ENCODE measurements around the gene KCNJ11.

Gene KCNJ11

GRCh38 chr11:17378655-17379054 is 9.8 kb downstream of the KCNJ11 start:
- no peak overlapping the region for H3K9ac ChIP-seq (ENCODE audit: low read depth, low read length)

GRCh38 chr11:17376493-17376892 is 12.0 kb downstream of the KCNJ11 start:
- Histone ChIP-seq H3K4me1 (ENCODE audit: insufficient read depth, low read length) (no peaks in the 10 kb centered on the region), H3K9ac (ENCODE audit: low read depth, low read length) (no peak overlapping the region), H3K36me3 (ENCODE audit: insufficient read depth, low read length) (no peaks in the 10 kb centered on the region; the same call in 1 of the 2 replicates), H3K9me3 (ENCODE audit: control insufficient read depth, insufficient read depth, low read length) (peaks cover 17% of the 10 kb centered on the region)

More at GRCh38 chr11:17378655-17379054, 9.8 kb downstream of the KCNJ11 start:
- Histone ChIP-seq H3K36me3 (ENCODE audit: insufficient read depth, low read length) (no peaks in the 10 kb centered on the region), H3K4me1 (ENCODE audit: insufficient read depth, low read length) (no peaks in the 10 kb centered on the region), H3K9me3 (ENCODE audit: control insufficient read depth, insufficient read depth, low read length) (peaks cover 4% of the 10 kb centered on the region)

GRCh38 chr11:17375547-17375946 is 12.9 kb downstream of the KCNJ11 start:
- Histone ChIP-seq H3K9me3 (ENCODE audit: control insufficient read depth, insufficient read depth, low read length) (peaks cover 20% of the 10 kb centered on the region), H3K4me1 (ENCODE audit: insufficient read depth, low read length) (no peaks in the 10 kb centered on the region), H3K9ac (ENCODE audit: low read depth, low read length) (no peak overlapping the region), H3K36me3 (ENCODE audit: insufficient read depth, low read length) (no peaks in the 10 kb centered on the region; the same call in 1 of the 2 replicates)

GRCh38 chr11:17371614-17372013 is 16.8 kb downstream of the KCNJ11 start:
- no peak overlapping the region for H3K9ac ChIP-seq (ENCODE audit: low read depth, low read length)
- no peaks in the 10 kb centered on the region for H3K4me1 ChIP-seq (ENCODE audit: insufficient read depth, low read length)
- no peaks in the 10 kb centered on the region; the same call in 1 of the 2 replicates for H3K36me3 ChIP-seq (ENCODE audit: insufficient read depth, low read length)
- peaks cover 25% of the 10 kb centered on the region for H3K9me3 ChIP-seq (ENCODE audit: control insufficient read depth, insufficient read depth, low read length)

GRCh38 chr11:17369684-17370243 is 18.7 kb downstream of the KCNJ11 start:
- H3K9me3 ChIP-seq (ENCODE audit: control insufficient read depth, insufficient read depth, low read length) = peaks cover 25% of the 10 kb centered on the region
- no peaks in the 10 kb centered on the region for H3K4me1 ChIP-seq (ENCODE audit: insufficient read depth, low read length)
- H3K9ac ChIP-seq (ENCODE audit: low read depth, low read length) = no peak overlapping the region
- H3K36me3 ChIP-seq (ENCODE audit: insufficient read depth, low read length) = no peaks in the 10 kb centered on the region; the same call in 1 of the 2 replicates

GRCh38 chr11:17369094-17369493 is 19.4 kb downstream of the KCNJ11 start:
- Histone ChIP-seq H3K4me1 (ENCODE audit: insufficient read depth, low read length) (no peaks in the 10 kb centered on the region), H3K36me3 (ENCODE audit: insufficient read depth, low read length) (no peaks in the 10 kb centered on the region; the same call in 1 of the 2 replicates), H3K9ac (ENCODE audit: low read depth, low read length) (no peak overlapping the region), H3K9me3 (ENCODE audit: control insufficient read depth, insufficient read depth, low read length) (peaks cover 25% of the 10 kb centered on the region)

- Histone ChIP-seq H3K9me3 (ENCODE audit: control insufficient read depth, insufficient read depth, low read length) (peaks cover 25% of the 10 kb centered on the region), H3K4me1 (ENCODE audit: insufficient read depth, low read length) (no peaks in the 10 kb centered on the region), H3K36me3 (ENCODE audit: insufficient read depth, low read length) (no peaks in the 10 kb centered on the region; the same call in 1 of the 2 replicates), H3K9ac (ENCODE audit: low read depth, low read length) (no peak overlapping the region)
These were observed 19.9 kb downstream of the KCNJ11 start for GRCh38 chr11:17368551-17368950.

- Histone ChIP-seq H3K9me3 (ENCODE audit: control insufficient read depth, insufficient read depth, low read length) (peaks cover 12% of the 10 kb centered on the region), H3K9ac (ENCODE audit: low read depth, low read length) (no peak overlapping the region)
These were observed 22.0 kb downstream of the KCNJ11 start for GRCh38 chr11:17366495-17366894.

GRCh38 chr11:17354601-17354991 is 33.9 kb downstream of the KCNJ11 start:
- no peaks in the 10 kb centered on the region for H3K9me3 ChIP-seq (ENCODE audit: control insufficient read depth, insufficient read depth, low read length)
- H3K4me1 ChIP-seq (ENCODE audit: insufficient read depth, low read length) = no peaks in the 10 kb centered on the region
- H3K9ac ChIP-seq (ENCODE audit: low read depth, low read length) = peak overlapping the region; percentile 66; the same call in 1 of the 2 replicates
- H3K36me3 ChIP-seq (ENCODE audit: insufficient read depth, low read length) = no peaks in the 10 kb centered on the region

More at GRCh38 chr11:17366495-17366894, 22.0 kb downstream of the KCNJ11 start:
- Histone ChIP-seq H3K36me3 (ENCODE audit: insufficient read depth, low read length) (no peaks in the 10 kb centered on the region), H3K4me1 (ENCODE audit: insufficient read depth, low read length) (no peaks in the 10 kb centered on the region)

GRCh38 chr11:17353821-17354600 is 34.4 kb downstream of the KCNJ11 start:
- no peaks in the 10 kb centered on the region for H3K36me3 ChIP-seq (ENCODE audit: insufficient read depth, low read length)
- no peaks in the 10 kb centered on the region for H3K4me1 ChIP-seq (ENCODE audit: insufficient read depth, low read length)
- no peaks in the 10 kb centered on the region for H3K9me3 ChIP-seq (ENCODE audit: control insufficient read depth, insufficient read depth, low read length)
- peak overlapping the region; percentile 66 for H3K9ac ChIP-seq (ENCODE audit: low read depth, low read length)

- Histone ChIP-seq H3K9ac (ENCODE audit: low read depth, low read length) (peak overlapping the region; percentile 66), H3K36me3 (ENCODE audit: insufficient read depth, low read length) (no peaks in the 10 kb centered on the region), H3K4me1 (ENCODE audit: insufficient read depth, low read length) (no peaks in the 10 kb centered on the region), H3K9me3 (ENCODE audit: control insufficient read depth, insufficient read depth, low read length) (no peaks in the 10 kb centered on the region)
These were observed 35.3 kb downstream of the KCNJ11 start for GRCh38 chr11:17352950-17353820.

GRCh38 chr11:17351510-17352176 is 36.8 kb downstream of the KCNJ11 start, which contains the start of gene NCR3LG1:
TSS of gene NCR3LG1 (plus strand) at chr11:17351800. CDS start at chr11:17351970, 170 bp downstream.
- Histone ChIP-seq H3K4me1 (ENCODE audit: insufficient read depth, low read length) (no peaks in the 10 kb centered on the region), H3K36me3 (ENCODE audit: insufficient read depth, low read length) (no peaks in the 10 kb centered on the region), H3K9ac (ENCODE audit: low read depth, low read length) (peak within 1 kb of the TSS; percentile 66), H3K9me3 (ENCODE audit: control insufficient read depth, insufficient read depth, low read length) (no peaks in the 10 kb centered on the region)

- H3K9ac ChIP-seq (ENCODE audit: low read depth, low read length) = peak overlapping the region; percentile 66; the same call in 1 of the 2 replicates
- H3K4me1 ChIP-seq (ENCODE audit: insufficient read depth, low read length) = no peaks in the 10 kb centered on the region
- no peaks in the 10 kb centered on the region for H3K9me3 ChIP-seq (ENCODE audit: control insufficient read depth, insufficient read depth, low read length)
- no peaks in the 10 kb centered on the region for H3K36me3 ChIP-seq (ENCODE audit: insufficient read depth, low read length)
These were observed 37.3 kb downstream of the KCNJ11 start for GRCh38 chr11:17351172-17351509.

Measured in ES-I3 (cell line).